GM12891 (cell line): Measurements from ENCODE around the gene CST6.

Experiments
- PAX5 ChIP-seq: IDR thresholded peaks from 2 replicates; pipeline ENCODE4 v1.6.1; 2011; ENCODE audit warnings: low read length, moderate library complexity, mild to moderate bottlenecking; ENCODE audit not compliant: insufficient read depth, severe bottlenecking
- POLR2A ChIP-seq: IDR thresholded peaks from 2 replicates; pipeline ENCODE4 v1.6.1; 2011; ENCODE audit warnings: low read depth, low read length, control low read depth
- POLR2AphosphoS5 ChIP-seq: IDR thresholded peaks from 2 replicates; pipeline ENCODE4 v1.6.1; 2011; ENCODE audit warnings: low read depth, low read length, control low read depth
- SPI1 ChIP-seq: IDR thresholded peaks from 2 replicates; pipeline ENCODE4 v1.6.1; 2011; ENCODE audit warnings: low read depth, low read length, control low read depth
- TAF1 ChIP-seq: IDR thresholded peaks from 2 replicates; pipeline ENCODE4 v1.6.1; 2011; ENCODE audit warnings: low read depth, low read length, control low read depth

DNA sequence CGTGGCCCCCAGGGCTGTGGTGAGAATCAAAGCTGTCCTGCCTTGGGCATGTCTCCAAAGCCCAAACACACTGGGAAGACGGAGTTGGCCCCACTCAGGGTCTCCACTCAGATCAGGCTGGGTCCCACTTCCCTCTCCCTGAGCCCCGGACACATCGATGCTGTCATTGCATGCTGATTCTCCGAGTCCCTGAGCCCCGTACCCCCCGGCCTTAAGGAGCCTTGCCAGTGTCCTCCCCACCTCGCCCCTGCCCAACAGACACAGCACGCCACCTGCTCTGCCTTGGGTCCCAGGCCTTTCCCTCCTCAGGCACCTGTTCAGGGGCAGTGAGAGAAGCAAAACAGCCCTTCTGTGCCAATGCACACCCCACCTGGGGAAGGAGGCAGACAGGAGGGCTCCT lies 24.5 kb upstream of the CST6 start:
- no peak for TF ChIP-seq POLR2A
- TF ChIP-seq POLR2AphosphoS5, result no peak
- TF ChIP-seq PAX5, result no peak
- TF ChIP-seq SPI1, result no peak
- TF ChIP-seq TAF1, result no peak
